ENCODE results near the gene UROS.

UROS gene

DNA sequence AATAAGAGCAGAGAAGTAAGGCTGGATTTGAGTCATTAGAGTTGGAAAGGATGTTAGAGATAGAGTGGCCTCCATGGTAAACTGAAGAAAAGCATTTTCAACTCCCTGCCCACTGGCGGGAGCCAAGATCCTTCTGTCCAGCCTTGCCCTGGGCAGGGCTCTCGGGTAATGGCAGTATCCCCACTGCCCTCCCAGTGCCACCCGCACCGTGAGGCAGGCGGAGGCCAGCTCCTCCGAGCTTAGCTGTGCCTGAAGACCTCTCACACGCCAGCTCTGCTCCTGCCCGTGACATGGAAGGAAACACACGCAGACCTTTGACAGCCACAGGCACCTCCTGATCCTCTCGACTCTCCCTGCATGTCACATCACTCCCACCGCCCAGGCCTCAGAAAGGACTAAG, 22.6 kb upstream of the UROS start:
- H3K27ac ChIP-seq: no peak overlapping the region
- TF ChIP-seq ZFX (IDR thresholded peaks at IDR 0.05; ENCODE audit: borderline replicate concordance): no peak
- TF ChIP-seq, protein P1, sequence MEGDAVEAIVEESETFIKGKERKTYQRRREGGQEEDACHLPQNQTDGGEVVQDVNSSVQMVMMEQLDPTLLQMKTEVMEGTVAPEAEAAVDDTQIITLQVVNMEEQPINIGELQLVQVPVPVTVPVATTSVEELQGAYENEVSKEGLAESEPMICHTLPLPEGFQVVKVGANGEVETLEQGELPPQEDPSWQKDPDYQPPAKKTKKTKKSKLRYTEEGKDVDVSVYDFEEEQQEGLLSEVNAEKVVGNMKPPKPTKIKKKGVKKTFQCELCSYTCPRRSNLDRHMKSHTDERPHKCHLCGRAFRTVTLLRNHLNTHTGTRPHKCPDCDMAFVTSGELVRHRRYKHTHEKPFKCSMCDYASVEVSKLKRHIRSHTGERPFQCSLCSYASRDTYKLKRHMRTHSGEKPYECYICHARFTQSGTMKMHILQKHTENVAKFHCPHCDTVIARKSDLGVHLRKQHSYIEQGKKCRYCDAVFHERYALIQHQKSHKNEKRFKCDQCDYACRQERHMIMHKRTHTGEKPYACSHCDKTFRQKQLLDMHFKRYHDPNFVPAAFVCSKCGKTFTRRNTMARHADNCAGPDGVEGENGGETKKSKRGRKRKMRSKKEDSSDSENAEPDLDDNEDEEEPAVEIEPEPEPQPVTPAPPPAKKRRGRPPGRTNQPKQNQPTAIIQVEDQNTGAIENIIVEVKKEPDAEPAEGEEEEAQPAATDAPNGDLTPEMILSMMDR (IDR thresholded peaks at IDR 0.05): no peak

DNA sequence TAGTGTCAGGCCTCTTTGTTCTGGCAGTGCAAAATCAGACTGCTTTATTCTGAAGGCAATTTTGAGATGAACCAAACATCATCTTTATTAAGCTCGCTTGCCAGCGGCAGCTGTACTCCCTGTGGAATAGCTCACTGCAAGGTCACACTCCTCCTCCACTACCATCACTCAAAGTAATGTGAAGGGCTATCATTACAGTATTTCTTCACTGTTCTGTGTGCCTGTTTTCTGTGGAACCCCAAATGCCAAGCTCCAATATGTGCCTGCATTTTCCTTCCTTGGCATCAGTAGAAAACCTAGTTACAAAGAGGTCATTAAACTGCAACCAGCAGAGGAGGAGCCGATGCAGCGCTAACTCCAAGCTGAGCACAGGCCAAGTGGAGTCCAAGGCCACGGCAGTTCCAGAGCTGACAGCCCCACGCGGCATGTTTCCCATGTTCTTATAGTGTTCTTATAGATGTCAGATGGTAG, 21.7 kb upstream of the UROS start:
- H3K27ac ChIP-seq: no peak overlapping the region
- TF ChIP-seq, protein P1 (IDR thresholded peaks at IDR 0.05): no peak
- no peak for TF ChIP-seq ZFX (IDR thresholded peaks at IDR 0.05; ENCODE audit: borderline replicate concordance)

DNA sequence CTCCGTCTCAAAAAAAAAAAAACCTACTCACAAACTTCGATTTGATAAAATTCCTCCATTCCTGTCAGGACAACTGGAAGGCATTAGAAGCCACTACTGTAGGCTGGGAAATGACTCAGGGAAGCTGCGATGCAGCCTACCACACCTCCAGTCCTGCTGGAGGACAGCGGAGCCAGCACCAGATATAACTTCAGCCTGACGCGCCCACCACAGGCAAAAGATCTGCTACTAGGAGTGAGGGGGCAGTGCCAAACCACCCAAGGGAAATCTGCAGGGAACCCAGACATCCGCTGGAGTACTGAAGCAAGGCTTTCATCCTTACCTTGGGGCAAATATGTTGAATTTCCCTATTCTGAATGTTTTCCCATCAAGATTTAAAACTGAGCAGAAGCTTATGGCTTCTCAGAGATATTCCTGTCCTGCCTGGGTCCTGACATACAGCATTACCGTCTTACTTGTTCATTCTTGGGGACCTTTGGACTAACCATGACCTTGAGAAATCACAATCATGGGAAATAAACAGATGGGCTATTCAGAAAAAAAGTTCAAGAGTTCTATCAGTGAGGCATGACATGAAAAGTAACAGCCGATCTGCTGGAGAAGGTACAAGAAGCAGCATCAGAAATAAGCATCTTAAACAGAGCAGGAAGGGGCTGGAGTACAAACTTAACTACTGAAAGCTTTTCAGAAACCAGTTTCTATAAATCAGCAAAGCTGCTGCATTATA, 20.7 kb upstream of the UROS start:
- no peak overlapping the region for H3K27ac ChIP-seq
- no peak for TF ChIP-seq ZFX (IDR thresholded peaks at IDR 0.05; ENCODE audit: borderline replicate concordance)
- TF ChIP-seq, protein P1 (IDR thresholded peaks at IDR 0.05): no peak

DNA sequence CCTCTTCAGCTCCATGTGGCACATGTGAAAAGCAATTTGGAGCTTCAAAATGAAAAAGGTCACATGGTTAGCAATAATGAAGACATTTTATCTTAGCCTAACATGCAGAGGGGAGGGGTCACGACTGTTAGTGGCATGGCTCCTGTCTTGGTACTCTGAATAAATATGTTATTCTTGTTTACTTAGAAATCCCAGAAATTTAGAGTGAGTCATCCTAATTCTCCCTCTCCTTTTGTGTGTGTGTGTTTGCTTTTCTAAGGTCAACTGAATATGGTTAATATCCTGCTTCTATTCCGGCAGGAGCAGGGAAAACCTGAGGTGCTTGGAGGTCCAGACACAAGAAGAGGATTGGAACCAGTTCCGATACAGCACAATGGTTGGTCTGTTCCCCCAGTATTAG, 17.9 kb upstream of the UROS start:
- TF ChIP-seq, protein P1 (IDR thresholded peaks at IDR 0.05): no peak
- TF ChIP-seq ZFX (IDR thresholded peaks at IDR 0.05; ENCODE audit: borderline replicate concordance): no peak
- no peak overlapping the region for H3K27ac ChIP-seq

DNA sequence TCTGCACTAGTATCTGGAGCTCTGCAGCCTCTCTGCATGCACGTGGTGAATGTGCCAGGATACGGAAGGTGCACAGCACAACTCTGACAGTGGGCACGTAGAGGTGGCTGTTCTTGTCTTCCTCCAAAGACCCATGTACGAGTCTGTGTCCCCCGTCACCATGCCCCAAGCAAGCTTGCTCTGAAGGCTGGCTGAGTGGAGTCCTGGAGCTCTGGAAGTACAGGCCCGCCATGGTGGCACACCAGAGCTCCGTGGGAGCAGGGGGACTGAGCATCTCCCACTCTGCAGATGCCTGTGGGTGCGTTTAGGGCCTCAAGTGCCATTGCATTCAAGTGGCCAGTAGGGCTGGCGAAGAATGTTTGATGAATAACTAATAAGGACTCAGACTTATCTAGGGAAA, 17.3 kb upstream of the UROS start:
- TF ChIP-seq, protein P1 (IDR thresholded peaks at IDR 0.05): no peak
- no peak for TF ChIP-seq ZFX (IDR thresholded peaks at IDR 0.05; ENCODE audit: borderline replicate concordance)
- no peak overlapping the region for H3K27ac ChIP-seq

DNA sequence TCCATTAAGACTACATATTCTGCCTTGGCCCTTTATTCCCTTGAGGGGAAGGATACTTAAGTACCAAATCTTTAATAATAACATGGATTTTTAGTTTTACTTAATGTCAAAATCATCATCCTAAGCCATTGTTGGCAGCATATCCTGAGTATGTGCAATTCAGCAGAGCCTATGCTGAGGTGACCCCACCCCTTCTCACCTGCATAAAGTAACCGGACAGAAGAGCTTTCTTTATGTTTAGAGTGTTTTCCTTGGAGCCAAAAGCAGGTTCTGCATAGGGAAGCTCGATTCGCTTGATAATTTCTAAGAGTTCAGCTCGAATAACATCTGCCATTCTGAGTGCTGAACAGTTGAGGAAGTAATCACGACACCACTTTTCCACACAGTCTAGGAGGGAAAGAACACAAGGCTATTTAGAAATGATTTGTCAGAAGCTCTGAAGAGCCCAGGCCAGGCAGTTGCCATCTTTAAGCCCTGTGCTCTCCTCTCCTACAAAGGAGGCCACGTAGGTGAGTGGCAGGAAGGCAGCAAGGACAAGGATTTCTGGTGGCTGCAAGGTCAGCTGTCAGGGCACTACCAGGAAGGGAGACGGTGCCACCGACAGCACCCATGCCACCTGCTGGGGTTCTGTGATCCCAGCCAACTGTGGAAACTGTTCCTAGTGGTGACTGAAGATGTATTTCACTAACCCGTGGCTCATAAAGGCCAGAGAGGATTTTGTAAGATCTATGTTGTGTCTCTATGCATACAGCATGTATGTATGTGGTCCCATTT, 15.9 kb upstream of the UROS start:
- no peak for TF ChIP-seq ZFX (IDR thresholded peaks at IDR 0.05; ENCODE audit: borderline replicate concordance)
- TF ChIP-seq, protein P1 (IDR thresholded peaks at IDR 0.05): no peak
- no peak overlapping the region for H3K27ac ChIP-seq

DNA sequence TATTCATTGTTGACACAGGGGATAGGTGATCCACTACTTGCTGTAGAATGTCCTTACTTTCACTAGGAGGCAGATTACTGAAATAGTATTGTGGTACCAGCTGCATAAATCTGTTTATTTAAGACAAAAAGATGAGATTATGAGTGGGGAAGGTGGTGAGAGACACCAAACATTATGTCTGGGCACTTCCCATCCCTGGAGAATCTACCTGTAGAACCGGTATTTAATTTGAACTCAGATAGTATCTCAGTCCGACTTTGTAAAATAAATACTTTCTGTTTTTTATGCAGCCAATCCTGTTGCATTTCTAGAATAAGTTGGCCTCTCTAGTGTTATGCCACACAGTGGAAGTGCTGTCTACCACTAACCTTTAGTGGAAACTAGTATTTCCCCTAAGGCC, 13.7 kb upstream of the UROS start:
- TF ChIP-seq ZFX (IDR thresholded peaks at IDR 0.05; ENCODE audit: borderline replicate concordance): no peak
- TF ChIP-seq, protein P1 (IDR thresholded peaks at IDR 0.05): no peak
- H3K27ac ChIP-seq: no peak overlapping the region
